DMS 273 (cell line): Measurements from ENCODE around the gene CLDN9.

Source experiments
- DNase-seq: peaks from one replicate; lab custom pipeline; 2025; ENCODE audit not compliant: unreplicated experiment; lab: John Stamatoyannopoulos, UW

The CLDN9 gene

GRCh38 chr16:3054965-3055733 lies 42.4 kb downstream of the CLDN9 start:
- no peak for DNase-seq

GRCh38 chr16:3055734-3056115 lies 43.0 kb downstream of the CLDN9 start:
- DNase-seq: peak; percentile 42

GRCh38 chr16:3056336-3057180 lies 43.8 kb downstream of the CLDN9 start:
- DNase-seq: no peak

GRCh38 chr16:3057181-3058138 lies 44.7 kb downstream of the CLDN9 start:
- no peak for DNase-seq

- DNase-seq: peak; percentile 64
These were observed 45.7 kb downstream of the CLDN9 start for GRCh38 chr16:3058139-3059030.

- peak; percentile 95 for DNase-seq
These were observed 46.5 kb downstream of the CLDN9 start for GRCh38 chr16:3059041-3059722.

- DNase-seq: no peak
These were observed 47.1 kb downstream of the CLDN9 start for GRCh38 chr16:3059723-3060242.

GRCh38 chr16:3060339-3061127 lies 47.8 kb downstream of the CLDN9 start:
- DNase-seq: peak; percentile 45

GRCh38 chr16:3062553-3062952 lies 49.8 kb downstream of the CLDN9 start:
- no peak for DNase-seq

- no peak for DNase-seq
These were observed 51.1 kb downstream of the CLDN9 start for GRCh38 chr16:3063625-3064386.
